Right cardiac atrium (tissue), 5 donors: ENCODE measurements around the gene CSPG4. TPM values are rescaled to one million over a fixed set of nuclear protein-coding genes. Genes with fewer than 3 reads are reported as not detected.
"Not testable (repeated sequence)": the region's sequence is repeated elsewhere in the genome, so short reads cannot be mapped to it uniquely, and the experiment has no call there.

Source experiments
- ATAC-seq, 2 donors: fragments of 200-7000 bp; cut with Tn5 transposase; one replicate each; pipeline versions ENCODE4 v1.8.0 to v1.9.1; 2020; ENCODE audit warnings: moderate library complexity in 2 of 2, mild to moderate bottlenecking in 1 of 2
- DNase-seq, 3 donors: peaks; one replicate each; pipeline ENCODE4 v3.0.0-alpha.2; 2020
- H3K27ac ChIP-seq: one replicate; pipeline ENCODE4 v1.5.1; 2013; ENCODE audit warnings: mild to moderate bottlenecking, low read length, control low read depth, moderate library complexity
- H3K27me3 ChIP-seq: one replicate; pipeline ENCODE4 v1.6.1; 2013; ENCODE audit not compliant: control insufficient read depth, insufficient read depth
- H3K4me1 ChIP-seq: one replicate; pipeline ENCODE4 v1.6.1; 2013; ENCODE audit warnings: low read length; ENCODE audit not compliant: control insufficient read depth, insufficient read depth
- H3K4me3 ChIP-seq: one replicate; pipeline ENCODE4 v1.5.1; 2013; ENCODE audit warnings: low read length, control low read depth
- H3K9me3 ChIP-seq: one replicate; pipeline ENCODE4 v1.6.1; 2013; ENCODE audit warnings: low read length; ENCODE audit not compliant: control insufficient read depth
- WGBS: extraction: QIAGEN DNeasy Blood & Tissue Kit; methylation state at CpG from one replicate; pipeline ENCODE4 v1.1.7; 2013; 5-methylcytosine and 5-hydroxymethylcytosine counted together
- intact Hi-C, 4 donors: fragments of 100-400 bp; cut with DNase I; formaldehyde crosslinking; loops; one replicate each; pipeline versions ENCODE4 v1.11.0 to v1.14.0; 2022 to 2023
- polyA plus RNA-seq: library from polyadenylated mRNA; stranded (reverse); fragments of 200-250 nt; gene quantifications from one replicate; pipeline ENCODE4 v1.2.3, GENCODE V29; 2013
- total RNA-seq, 4 donors: library from RNA; stranded (reverse); fragmentation: NEBNext Ultra II Directional; extraction: Animal tissue kit (Norgen Biotek cat#: 25700); gene quantifications; one replicate each; pipeline ENCODE4 v1.2.1, GENCODE V29; 2021
- donor health status: healthy with polysubstance abuse.
- donor health status: DM: no; HTN: yes; CAD: no.
- donor health status: DM: no; HTN: no; CAD: no.
- donor health status: DM: no; HTN: yes; CAD: no; lungs with severe emphysema.
- donor health status: DM: yes; HTN: yes; CAD: no.

CSPG4 gene
- total and polyA plus RNA-seq, 5 donors, result 10.1 to 48.9 (median 14.7) TPM

DNA sequence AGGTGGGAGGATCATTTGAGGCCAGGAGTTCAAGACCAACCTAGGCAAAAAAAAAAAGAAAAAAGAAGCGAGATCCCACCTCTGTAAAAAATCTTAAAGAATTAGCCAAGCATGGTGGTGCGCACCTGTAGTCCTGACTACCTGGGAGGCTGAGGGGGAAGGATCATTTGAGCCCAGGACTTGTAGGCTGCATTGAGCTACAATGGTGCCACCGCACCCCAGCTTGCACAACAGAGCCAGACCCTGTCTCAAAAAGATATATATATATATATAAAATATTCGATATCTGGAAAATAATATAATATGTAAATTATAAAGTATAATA lies 71.5 kb downstream of the CSPG4 start:
- Histone ChIP-seq H3K9me3 (no peaks in the 10 kb centered on the region), H3K4me1 (peaks cover 3% of the 10 kb centered on the region), H3K27ac (no peak overlapping the region), H3K27me3 (no peaks in the 10 kb centered on the region), H3K4me3 (no peak overlapping the region)
- ATAC-seq, result no peak
- intact Hi-C loops, result no loop called here
- DNase-seq, result peak in 1 of 3 donors; percentile 23
- WGBS, result 78% methylated on average over 4 of the region's 4 CpGs

DNA sequence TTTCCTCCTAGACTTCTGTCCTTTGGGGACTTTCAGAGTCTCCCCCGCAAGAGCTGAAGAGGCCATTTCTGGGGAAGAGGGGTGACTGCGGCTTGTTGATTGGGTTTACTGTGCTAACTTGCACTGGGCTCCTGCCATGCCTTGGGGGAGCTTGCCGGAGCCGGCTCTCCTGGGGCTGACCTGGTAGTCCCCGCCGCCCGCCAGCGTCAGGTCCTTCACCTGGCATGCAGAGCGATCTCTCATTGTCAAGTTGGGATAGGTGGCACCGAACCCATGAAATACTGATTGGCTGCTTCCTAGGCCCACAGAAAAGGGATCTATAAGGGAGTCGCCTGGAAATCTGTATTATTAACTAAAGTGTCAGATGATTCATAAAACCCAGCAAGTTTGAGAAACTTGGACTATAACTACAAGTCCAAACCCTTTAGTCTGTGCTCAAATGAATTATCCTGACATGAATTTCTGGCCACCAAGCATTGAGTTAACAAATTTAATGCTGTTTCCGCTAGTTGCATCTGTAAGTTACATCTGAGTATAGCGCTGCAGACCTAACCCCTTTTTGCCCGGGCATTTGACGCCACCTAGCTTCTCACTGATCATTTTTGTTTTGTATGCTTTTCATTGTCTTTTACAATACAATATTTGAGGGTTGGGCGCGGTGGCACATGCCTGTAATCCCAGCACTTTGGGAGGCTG lies 72.0 kb downstream of the CSPG4 start:
- WGBS, result 7% methylated on average over 17 of the region's 17 CpGs
- Histone ChIP-seq H3K27me3 (no peaks in the 10 kb centered on the region), H3K4me3 (peak overlapping the region; percentile 74), H3K9me3 (no peaks in the 10 kb centered on the region), H3K27ac (peak overlapping the region; percentile 97), H3K4me1 (peaks cover 3% of the 10 kb centered on the region)
- intact Hi-C loops, result no loop called here
- ATAC-seq, result peak; percentile 23 to 27
- DNase-seq, result peak in 1 of 3 donors; percentile 9

DNA sequence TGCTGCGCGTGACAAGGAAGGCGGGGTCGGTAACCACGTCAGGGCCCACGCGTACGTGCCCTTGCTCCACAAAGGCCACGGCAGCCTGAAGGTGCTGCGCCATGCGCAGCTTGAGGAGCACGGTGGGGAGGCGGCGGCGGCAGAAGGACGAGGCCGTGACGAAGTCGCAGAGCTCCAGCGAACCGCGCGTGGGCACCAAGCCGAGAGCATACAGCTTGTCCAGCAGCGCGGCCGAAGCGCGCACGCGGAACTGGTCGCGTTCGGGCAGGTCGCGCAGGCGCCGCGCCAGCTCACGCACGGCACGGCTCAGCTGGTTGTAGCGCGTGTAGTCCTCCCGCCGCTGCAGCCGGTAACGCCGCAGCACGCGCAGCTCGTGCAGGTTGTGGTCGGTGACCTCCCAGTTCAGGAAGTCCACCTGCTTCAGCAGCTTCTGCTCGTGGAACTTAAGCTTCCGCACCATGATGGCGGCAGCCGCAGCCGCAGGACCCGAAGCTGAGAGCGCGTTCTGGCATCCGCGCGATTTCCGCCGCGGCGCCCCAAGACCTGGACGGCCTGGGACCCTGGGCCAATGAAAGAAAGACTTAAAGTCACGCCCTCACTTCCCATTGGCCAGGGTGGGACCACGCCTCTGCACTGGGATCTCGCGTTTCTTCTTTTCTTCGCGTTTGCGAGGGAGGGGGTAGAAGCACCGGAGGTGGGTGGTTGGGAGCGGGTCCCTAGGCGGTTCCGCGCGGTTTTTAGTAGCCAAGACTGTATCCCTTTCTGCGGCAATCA lies 72.8 kb downstream of the CSPG4 start, which contains the start of gene IMP3:
IMP3 (minus strand) TSS at position 516 of the 774 bp plus-strand sequence; CDS start at position 460, 56 bp downstream.
- Histone ChIP-seq H3K4me3 (peak within 1 kb of the TSS; percentile 74), H3K4me1 (peaks cover 3% of the 10 kb centered on the region), H3K9me3 (no peaks in the 10 kb centered on the region), H3K27ac (peak within 1 kb of the TSS; percentile 97), H3K27me3 (no peaks in the 10 kb centered on the region)
- WGBS, result under 1% methylated on average over 83 of the region's 83 CpGs
- intact Hi-C loops, result loop anchor here in 1 of 4 donors (10.0 kb wide), 2 partner anchors 45 to 95 kb away; no protein-coding TSS in a partner anchor
- peak; percentile 97 to 98 for ATAC-seq
- peak; percentile 94 to 98 (median 97) for DNase-seq

DNA sequence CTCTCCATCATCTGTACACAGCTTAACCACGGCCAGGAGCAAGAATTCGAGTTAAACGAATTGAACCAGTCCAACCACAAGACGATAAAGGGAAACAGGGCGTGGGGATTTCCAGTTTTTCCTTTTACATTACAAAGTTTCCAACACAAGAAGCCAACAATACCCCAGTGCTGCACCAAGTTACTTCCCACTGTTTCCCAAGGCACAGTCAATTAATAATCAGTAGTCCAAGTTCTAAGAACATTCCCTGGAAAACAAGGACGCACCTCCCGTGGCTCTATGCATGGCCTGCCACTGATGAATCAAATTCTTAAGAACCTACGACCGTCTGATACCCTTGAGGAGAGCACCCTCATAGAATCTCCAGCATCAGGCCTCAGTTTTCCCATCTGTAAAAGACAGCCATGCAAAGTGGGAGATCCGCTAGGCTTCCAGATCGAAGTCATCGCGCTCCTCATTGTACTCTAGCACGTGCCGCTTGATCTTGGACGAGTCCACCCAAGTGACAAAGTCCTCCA lies 73.4 kb downstream of the CSPG4 start:
- H3K4me1 ChIP-seq, result peaks cover 3% of the 10 kb centered on the region
- H3K4me3 ChIP-seq, result peak overlapping the region; percentile 74
- ATAC-seq, result peak in 1 of 2 donors; percentile 10
- intact Hi-C loops, result loop anchor here in 1 of 4 donors (10.0 kb wide), 2 partner anchors 46 to 96 kb away; no protein-coding TSS in a partner anchor
- H3K9me3 ChIP-seq, result no peaks in the 10 kb centered on the region
- H3K27me3 ChIP-seq, result no peaks in the 10 kb centered on the region
- peak overlapping the region; percentile 91 for H3K27ac ChIP-seq
- no peak for DNase-seq
- WGBS, result 1% methylated on average over 16 of the region's 16 CpGs

DNA sequence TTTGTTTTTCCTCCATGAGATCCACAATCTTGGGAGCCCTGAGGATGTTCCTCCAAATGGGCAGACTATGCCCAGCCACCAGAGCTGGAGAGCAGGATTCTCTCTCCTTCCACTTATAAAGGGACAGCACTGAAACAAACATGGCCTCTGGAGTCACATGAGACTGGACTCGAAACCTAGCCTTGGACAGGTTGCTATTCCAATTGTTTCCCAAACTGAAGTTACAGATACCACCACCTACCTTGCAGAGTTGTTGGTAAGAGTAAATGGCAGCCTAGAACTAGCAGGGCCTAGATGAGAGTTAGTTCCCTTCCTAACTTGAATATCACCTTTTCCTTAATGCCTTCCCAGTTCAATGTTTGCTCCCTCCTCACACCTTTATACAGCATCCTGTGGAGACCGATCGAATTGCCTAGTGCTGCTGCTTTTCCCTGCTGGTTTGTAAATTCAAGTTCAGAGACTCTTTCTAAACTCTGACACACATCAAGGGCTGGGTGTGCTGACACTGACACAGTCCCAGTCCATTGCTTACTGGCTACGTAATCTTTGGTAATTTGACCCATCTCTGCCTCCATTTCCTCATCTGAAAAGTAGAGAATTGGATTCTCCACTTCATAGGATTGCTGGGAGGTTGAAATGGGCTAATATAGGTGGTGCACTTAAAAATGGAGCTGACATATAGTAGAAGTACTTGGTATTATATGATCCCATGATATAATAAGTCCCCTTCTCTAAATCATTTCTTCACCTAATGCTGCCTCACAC lies 75.2 kb downstream of the CSPG4 start:
- intact Hi-C loops, result loop anchor here in 1 of 4 donors (10.0 kb wide), 2 partner anchors 47 to 97 kb away; no protein-coding TSS in a partner anchor
- 60% methylated on average over 4 of the region's 4 CpGs for WGBS
- no peak for DNase-seq
- no peak for ATAC-seq
- Histone ChIP-seq H3K4me1 (peaks cover 3% of the 10 kb centered on the region), H3K27me3 (no peaks in the 10 kb centered on the region), H3K9me3 (no peaks in the 10 kb centered on the region), H3K4me3 (no peak overlapping the region), H3K27ac (peak overlapping the region; percentile 34)

DNA sequence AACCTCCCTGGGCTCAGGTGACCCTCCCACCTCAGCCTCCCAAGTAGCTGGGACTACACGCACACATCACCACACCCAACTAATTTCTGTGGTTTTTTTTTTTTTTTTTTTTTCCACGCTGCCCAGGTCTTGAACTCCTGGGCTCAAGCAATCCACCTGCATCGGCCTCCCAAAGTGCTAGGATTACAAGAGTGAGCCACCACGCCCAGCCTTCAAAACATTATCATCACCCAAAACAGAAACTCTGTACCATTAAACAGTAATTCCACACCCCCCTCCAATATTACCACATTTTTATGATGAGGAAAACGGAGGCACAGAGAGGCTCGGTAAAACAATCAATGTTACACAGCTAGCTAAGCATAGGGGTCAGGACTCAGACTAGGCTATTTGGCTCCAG lies 76.6 kb downstream of the CSPG4 start:
- Histone ChIP-seq H3K4me1 (peaks cover 3% of the 10 kb centered on the region), H3K4me3 (no peak overlapping the region), H3K27ac (no peak overlapping the region), H3K27me3 (no peaks in the 10 kb centered on the region), H3K9me3 (no peaks in the 10 kb centered on the region)
- intact Hi-C loops, result loop anchor here in 1 of 4 donors (10.0 kb wide), 2 partner anchors 49 to 99 kb away; no protein-coding TSS in a partner anchor
- 92% methylated on average over 6 of the region's 6 CpGs for WGBS
- DNase-seq (no peak), ATAC-seq (no peak)

DNA sequence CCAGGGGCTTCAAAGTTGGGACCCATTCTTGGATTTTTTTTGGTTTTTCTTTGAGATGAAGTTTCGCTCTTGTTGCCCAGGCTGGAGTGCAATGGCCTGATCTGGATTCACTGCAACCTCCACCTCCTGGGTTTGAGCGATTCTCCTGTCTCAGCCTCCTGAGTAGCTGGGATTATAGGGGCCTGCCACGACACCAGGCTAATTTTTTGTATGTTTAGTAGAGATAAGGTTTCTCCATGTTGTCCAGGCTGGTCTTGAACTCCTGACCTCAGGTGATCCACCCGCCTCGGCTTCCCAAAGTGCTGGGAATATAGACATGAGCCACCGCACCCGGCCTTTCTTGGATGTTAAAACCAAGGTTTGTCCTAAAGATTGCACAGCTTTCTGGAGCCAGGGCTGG lies 78.7 kb downstream of the CSPG4 start:
- ATAC-seq, result not testable (repeated sequence)
- 88% methylated on average over 7 of the region's 7 CpGs for WGBS

DNA sequence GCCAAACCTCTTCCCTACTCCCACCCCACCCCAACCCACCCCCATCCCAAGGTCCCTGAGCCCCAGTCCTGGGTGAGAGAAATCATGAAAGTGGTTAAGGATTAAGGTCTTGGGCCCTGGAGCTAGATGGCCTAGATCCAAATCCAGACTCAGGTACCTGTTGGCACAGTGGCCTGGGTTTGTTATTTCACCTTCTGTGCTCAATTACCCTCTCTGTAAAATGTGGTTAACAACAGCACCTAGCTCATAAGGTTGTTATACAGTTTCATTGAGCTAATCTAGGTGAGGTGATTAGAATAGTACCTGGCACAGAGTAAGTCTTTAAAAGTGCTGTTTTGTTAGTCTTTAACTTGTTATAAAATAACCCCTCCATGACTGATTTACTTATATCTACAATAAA lies 80.7 kb downstream of the CSPG4 start:
- Histone ChIP-seq H3K27me3 (no peaks in the 10 kb centered on the region), H3K9me3 (no peaks in the 10 kb centered on the region), H3K27ac (no peak overlapping the region), H3K4me3 (no peak overlapping the region), H3K4me1 (no peaks in the 10 kb centered on the region)
- DNase-seq (peak in 1 of 3 donors; percentile 9), ATAC-seq (no peak)
- intact Hi-C loops, result loop anchor here in 1 of 4 donors (10.0 kb wide), 2 partner anchors 53 to 103 kb away; no protein-coding TSS in a partner anchor

More for the DNA sequence above, 78.7 kb downstream of the CSPG4 start:
- H3K27me3 ChIP-seq, H3K4me3 ChIP-seq, H3K9me3 ChIP-seq, H3K4me1 ChIP-seq, H3K27ac ChIP-seq: not testable (repeated sequence)
- intact Hi-C loops, result loop anchor here in 1 of 4 donors (10.0 kb wide), 2 partner anchors 51 to 101 kb away; no protein-coding TSS in a partner anchor
- peak in 1 of 3 donors; percentile 10 for DNase-seq

DNA sequence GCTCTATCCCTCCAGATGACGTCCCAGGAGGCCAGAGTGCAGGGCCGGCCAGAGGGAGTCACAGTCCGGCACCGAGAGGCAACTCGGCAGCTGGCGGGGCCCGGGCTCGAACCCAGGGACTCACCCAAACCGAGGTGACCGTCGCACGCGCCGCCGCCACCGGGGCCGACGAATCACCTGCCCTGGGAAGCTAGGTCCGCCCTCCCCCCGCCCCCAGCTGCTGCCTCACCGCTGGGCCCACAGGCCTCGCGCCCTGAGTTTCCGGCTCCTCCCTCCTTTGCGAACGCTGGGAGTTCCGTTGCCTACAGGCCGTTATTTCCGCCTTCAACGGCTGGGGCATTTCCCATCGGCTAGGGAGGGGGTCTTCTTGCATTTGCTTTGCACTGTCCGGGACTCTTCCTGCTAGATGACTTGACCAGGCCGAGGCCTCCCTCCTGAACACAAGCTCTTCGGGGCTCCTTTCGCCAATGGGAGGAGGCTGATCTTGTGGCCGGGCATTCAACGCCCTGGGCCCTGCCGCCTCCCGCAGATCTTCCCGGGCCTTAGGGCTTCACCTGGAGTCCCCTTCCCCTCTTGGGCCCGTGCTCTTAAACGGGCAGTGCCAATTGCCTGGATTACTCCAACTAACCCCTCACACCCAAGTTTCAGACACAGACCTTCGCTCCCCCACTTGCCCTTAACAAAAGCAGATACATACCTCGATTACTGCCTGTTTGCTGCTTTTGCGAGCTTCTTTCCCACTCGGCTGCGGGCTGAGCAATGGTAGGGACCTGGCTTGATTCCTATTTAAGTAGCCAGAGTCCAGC lies 86.9 kb downstream of the CSPG4 start, which contains the start of gene SNUPN:
SNUPN (minus strand) TSS at position 184 of the 806 bp plus-strand sequence. CDS start 4,674 bp downstream, outside the sequence.
- peak; percentile 94 to 98 (median 98) for DNase-seq
- Histone ChIP-seq H3K4me3 (peak within 1 kb of the TSS; percentile 95), H3K4me1 (no peaks in the 10 kb centered on the region), H3K27ac (peak within 1 kb of the TSS; percentile 98), H3K9me3 (no peaks in the 10 kb centered on the region), H3K27me3 (no peaks in the 10 kb centered on the region)
- intact Hi-C loops, result no loop called here
- WGBS, result 1% methylated on average over 47 of the region's 47 CpGs
- ATAC-seq, result peak; percentile 95
